Fibroblast of upper back skin (primary cell): Measurements from ENCODE around the gene WASHC3.
A peak's percentile ranks its signal among the peaks of the same experiment; 100 is the strongest.
"Not testable (repeated sequence)": the region's sequence is repeated elsewhere in the genome, so short reads cannot be mapped to it uniquely, and the experiment has no call there.

Experiments used
- DNase-seq: peaks from one replicate; pipeline ENCODE4 v3.0.0-alpha.2; 2013

The WASHC3 gene

DNA sequence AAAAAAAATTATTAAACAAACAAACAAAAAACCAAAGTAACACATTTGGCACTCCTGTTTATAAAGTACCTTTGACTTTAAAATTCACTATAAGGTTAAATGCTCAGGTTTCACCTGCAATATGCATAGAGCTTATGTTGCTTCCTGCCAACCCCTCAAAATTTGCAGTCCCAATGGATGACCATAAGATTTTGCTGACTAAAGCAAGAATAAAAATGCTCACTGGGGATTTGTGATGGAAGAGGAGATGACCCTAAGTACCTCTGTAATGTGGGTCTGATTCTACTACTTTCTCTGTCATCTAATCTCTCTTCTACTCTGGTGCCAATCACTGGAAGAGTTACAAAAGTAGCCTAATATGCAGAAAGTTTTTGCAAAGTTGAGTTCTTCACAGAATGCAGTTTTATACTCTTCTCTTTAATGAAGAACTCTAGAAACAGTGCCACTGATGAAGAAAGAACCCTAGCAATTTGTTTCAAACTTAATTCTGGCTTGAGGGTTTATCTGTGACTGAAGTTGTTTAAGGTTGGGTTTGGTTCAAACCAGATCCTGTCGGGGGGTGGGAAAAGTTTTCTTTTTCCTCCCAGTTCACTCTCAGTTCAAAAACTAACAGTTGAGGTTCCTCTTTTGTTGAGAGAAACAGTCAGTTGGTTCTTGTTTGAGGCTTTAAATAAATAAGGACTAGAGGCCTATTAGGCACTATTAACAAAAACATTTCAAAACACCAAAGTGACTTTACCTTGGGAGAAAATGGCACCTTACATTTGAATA lies 10.9 kb downstream of the WASHC3 start:
- no peak for DNase-seq

GRCh38 chr12:102043928-102044327 lies 17.9 kb downstream of the WASHC3 start:
- no peak for DNase-seq

DNA sequence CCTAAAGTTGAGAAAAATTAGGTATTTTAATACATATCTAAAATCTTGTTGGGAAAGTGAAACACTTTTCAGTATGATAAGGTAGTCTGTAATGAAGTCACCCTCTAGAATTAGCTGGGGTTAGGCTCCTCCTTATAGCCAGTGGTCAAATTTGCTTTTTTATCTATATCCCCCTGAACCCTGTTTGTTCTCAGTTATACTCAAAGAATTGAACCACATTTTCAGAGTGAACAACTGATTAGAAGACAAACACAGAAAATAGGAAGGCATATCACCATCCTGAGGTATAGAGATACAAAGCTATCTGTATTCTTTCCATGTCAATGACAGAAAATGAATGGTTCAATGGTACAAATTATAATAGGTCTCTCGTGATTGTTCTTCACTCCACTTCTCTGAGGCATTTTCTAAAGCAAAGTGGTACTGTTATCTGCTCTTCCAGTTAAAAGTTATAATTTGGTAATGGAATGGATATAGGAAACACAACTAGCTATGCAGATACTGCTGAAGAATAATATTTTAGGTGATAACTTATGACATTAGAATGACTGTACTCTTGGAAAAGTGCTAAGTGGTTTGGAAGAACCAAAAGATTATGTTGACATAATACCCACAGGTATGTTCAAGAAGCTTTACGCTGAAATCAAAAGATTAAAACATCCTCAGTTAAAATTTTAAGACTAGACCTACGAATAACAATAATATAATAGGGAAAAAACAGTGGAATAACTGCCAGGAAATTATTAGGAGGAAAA lies 27.6 kb downstream of the WASHC3 start:
- DNase-seq = peak; percentile 48

DNA sequence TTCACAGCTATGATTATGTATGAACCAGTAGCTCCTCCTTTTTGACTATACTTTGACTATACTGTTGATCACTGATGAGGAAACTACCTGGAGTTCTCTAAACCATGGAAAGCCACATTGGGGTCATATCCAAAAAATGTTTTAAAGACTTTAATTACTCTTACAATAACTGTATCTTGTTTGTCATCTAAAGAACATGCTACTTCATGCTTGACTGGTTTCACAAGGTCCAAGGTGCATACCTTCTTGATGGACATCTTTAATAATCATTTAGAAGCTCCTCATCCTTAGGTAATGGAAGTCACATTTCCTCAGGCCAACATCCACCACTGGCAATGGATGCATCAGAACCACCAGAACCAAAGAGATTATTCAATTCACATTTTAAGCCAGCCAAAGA lies 29.9 kb downstream of the WASHC3 start:
- no peak for DNase-seq

- no peak for DNase-seq
Measured at GRCh38 chr12:102029141-102029540, 32.6 kb downstream of the WASHC3 start.

- no peak for DNase-seq
Measured at GRCh38 chr12:102026728-102027127, 35.1 kb downstream of the WASHC3 start.

DNA sequence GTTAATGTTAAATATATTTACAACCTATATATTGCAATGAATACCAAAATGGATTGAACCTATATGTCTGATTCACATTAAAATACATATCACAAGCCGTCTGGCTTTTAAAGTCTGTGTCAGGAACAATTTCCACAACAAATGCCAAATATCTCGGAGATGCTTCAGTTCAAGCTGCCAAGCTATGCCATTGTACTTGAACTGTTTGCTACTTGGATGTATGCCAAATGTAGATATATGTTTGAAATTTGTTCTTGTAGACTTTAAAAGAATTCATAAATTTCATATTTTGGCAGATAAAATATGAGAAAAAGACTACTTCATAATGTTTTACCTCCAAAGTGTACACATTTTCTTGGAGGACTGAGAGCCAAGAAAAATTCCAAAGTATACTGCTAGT lies 37.0 kb downstream of the WASHC3 start:
- DNase-seq = no peak

DNA sequence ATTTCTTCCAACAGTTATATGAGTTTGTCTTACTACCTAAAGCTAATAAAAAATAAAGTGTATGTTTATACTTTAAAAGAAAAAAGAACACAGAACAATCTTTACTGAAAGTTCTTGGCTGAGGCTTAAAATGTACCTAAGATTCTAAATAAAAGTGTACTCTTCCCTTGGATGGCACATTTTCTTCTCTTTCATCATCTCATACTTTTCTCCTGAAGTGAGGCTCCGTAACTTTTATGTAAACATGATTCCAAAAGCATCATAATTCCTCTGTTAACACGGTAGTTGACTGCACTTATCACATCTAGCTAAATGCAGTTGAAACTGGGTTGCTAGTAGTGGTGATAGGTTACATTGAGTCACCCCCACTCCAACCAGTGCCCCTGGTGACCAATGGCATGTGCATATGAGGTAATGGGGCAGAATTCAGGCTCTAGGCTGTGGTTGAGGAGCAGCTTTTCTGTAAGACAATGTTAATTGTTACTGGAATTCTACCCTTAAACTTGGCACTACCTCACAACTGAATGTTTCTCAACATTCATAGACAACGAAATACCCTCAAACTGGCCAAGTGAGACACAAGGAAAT lies 38.4 kb downstream of the WASHC3 start:
- DNase-seq = peak; percentile 72

DNA sequence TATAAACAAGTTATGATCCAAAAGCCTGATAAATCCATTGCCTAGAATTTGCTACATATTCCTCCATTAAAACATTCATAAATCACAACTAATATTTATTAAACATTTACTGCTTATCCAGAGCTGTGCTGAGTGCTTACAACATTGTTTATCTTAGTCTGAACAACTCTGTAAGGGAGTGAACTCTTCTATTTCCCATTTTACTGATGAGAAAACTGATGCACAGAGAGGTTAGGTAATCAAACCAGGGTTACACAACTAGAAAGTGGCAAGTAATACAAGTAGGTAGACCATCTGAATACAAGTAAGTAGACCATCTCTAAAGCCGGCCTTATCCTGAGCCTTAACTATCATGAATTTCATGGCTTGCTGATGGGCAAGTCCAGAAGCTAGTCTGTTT lies 39.5 kb downstream of the WASHC3 start:
- no peak for DNase-seq

- no peak for DNase-seq
Measured at GRCh38 chr12:102021540-102022246, 40.1 kb downstream of the WASHC3 start.

DNA sequence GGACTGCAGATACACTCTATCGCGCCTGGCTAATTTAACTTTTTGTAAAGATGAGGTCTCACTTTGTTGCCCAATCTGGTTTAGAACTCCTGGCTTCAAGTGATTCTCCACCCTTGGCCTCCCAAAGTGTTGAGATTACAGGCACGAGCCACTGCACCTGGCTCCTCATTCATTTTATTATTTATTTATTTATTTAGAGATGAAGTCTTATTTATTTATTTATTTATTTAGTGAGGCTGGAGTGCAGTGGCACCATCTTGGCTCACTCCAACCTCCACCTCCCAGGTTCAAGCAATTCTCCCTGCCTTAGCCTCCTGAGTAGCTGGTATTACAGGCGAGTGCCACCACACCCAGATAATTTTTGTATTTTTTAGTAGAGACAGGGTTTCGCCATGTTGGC lies 43.2 kb downstream of the WASHC3 start:
- DNase-seq = not testable (repeated sequence)

DNA sequence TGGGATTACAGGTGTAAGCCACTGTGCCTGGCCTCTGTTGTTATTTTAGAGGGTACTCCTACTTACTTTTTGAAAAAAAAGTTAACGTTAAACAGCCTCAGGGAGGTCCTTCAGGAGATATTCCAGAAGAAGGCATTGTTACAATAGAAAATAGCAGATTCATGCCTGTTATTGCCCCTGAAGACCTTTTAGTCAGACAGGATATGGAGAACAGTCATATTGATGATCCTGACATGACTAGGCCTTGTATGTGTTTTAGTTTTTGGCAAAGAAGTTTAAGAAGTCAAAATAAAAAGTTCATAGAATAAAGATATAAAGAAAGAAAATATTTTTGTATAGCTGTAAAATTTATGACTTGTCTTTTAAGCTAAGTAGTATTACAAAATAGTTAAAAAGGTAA lies 45.3 kb downstream of the WASHC3 start:
- DNase-seq = no peak

DNA sequence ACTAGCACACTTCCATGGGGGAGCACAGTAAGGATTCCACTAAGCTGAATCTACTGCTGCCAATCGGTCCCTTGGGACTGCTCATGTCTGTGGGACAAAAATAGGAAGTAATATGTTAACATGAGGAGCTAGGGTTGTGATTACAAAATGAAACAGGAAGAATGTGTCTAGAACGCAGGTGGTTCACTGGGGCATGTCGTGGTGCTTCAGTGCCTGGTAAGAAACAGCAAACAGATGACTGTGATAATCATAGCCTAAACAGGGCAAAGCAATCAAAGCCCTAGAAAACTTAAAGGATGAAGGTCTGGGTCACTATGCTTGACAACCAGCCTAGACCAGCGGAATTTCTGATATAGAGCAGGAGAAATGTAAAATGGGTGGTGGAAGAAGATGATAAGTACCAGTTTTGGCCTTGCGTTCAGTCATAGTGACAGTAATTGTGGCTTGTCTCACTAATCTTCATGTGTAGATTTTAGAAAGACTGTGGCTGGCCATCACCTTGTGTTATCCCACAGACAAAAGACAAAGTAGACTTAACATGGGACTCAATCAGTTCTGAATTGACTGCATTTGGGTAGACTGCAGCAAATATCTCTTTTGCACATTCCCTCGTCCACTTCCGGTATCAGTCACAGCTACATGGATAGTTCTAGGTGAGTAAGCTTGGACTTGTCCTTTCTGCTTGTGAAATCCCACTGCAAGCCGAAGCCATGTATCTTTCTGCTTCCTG lies 51.4 kb downstream of the WASHC3 start:
- no peak for DNase-seq

- DNase-seq = no peak
Measured at GRCh38 chr12:102009796-102010195, 52.0 kb downstream of the WASHC3 start.

DNA sequence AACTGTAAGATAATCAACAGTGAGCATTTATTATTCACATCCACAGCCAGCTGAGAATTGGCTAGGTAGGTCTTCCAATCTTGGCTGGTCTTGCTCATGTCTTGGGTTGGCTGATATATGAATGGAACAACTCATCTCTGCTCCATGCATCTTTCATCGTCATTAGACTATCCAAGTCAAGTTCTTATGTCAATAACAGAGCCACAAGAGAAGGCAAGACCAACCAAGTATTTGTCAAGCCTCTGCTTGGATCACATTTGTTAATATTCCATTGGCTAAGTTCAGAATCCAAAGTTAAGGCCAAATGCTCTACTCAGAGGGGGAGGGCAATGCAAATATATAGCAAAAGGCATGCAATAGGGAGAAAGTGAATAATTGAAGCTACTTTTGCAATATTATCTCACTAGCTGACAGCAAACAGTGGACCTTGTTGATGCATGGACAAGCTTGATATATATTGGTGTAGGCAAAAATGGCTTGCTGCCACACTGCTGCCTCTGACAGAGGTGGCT lies 53.1 kb downstream of the WASHC3 start:
- DNase-seq = no peak

GRCh38 chr12:102005256-102005655 lies 56.5 kb downstream of the WASHC3 start:
- DNase-seq = no peak

GRCh38 chr12:101997102-101997501 lies 64.7 kb downstream of the WASHC3 start:
- DNase-seq = no peak

- no peak for DNase-seq
Measured at GRCh38 chr12:101995684-101996083, 66.1 kb downstream of the WASHC3 start.

GRCh38 chr12:101992091-101992490 lies 69.7 kb downstream of the WASHC3 start:
- DNase-seq = no peak

GRCh38 chr12:101982307-101982706 lies 79.5 kb downstream of the WASHC3 start:
- no peak for DNase-seq

GRCh38 chr12:101981868-101982267 lies 79.9 kb downstream of the WASHC3 start:
- DNase-seq = no peak

- no peak for DNase-seq
Measured at GRCh38 chr12:101968770-101969169, 93.0 kb downstream of the WASHC3 start.
